Stomach smooth muscle (tissue), 2 donors: ENCODE results near the gene PLEKHO1.

Experiments
- H3K27ac ChIP-seq: one replicate; pipeline ENCODE4 v1.7.0; 2013; ENCODE audit warnings: mild to moderate bottlenecking, low read length, inconsistent platforms
- H3K27me3 ChIP-seq, 2 donors: one replicate each; pipeline ENCODE4 v1.7.0; 2013; ENCODE audit warnings: low read length in 2 of 2; ENCODE audit not compliant: insufficient read depth in 2 of 2, control insufficient read depth in 1 of 2
- H3K36me3 ChIP-seq, 2 donors: one replicate each; pipeline ENCODE4 v1.7.0; 2013; ENCODE audit warnings: low read length in 2 of 2; ENCODE audit not compliant: control insufficient read depth in 2 of 2, insufficient read depth in 2 of 2
- H3K4me1 ChIP-seq: one replicate; pipeline ENCODE4 v1.7.0; 2013; ENCODE audit warnings: low read length; ENCODE audit not compliant: control insufficient read depth, insufficient read depth
- H3K4me3 ChIP-seq, 2 donors: one replicate each; pipeline ENCODE4 v1.7.0; 2013; ENCODE audit warnings: low read length in 2 of 2
- H3K9ac ChIP-seq, 2 donors: one replicate each; pipeline ENCODE4 v1.7.0; 2013; ENCODE audit warnings: low read length in 2 of 2, mild to moderate bottlenecking in 1 of 2
- H3K9me3 ChIP-seq, 2 donors: one replicate each; pipeline ENCODE4 v1.7.0; 2013; ENCODE audit warnings: low read length in 2 of 2; ENCODE audit not compliant: control insufficient read depth in 2 of 2
- donor health status: healthy.
- donor health status: Pancreatic carcinoma.

Gene PLEKHO1

DNA sequence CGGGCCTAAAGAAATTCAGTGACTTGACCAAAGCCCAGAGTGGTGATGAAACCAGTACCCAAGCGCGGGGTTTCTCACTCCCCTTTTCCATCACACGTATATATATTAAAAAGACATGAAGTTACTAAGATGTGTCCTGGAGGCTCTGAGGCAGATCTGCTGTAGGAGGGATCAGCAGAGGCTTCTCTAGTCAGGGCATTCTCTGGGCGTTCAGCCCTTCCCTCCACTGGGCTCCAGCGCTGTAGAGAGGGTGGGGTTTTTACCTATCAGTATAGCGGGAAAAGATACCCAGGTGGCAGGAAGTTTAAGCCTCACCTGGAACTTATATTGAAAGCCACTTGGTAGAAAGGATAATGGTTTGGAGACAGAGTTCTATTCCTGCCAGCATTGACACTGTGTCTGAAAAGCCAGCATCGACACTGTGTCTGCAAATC is 862 bp upstream of the PLEKHO1 start:
- H3K4me1 ChIP-seq: peaks cover 26% of the 10 kb centered on the region
- peak overlapping the region; percentile 92 to 98 for H3K9ac ChIP-seq
- no peaks in the 10 kb centered on the region for H3K9me3 ChIP-seq
- H3K36me3 ChIP-seq: peaks cover 20 to 23% of the 10 kb centered on the region in 2 donors
- peak overlapping the region; percentile 98 for H3K27ac ChIP-seq
- H3K4me3 ChIP-seq: peak overlapping the region; percentile 81 to 94
- H3K27me3 ChIP-seq: no peaks in the 10 kb centered on the region

DNA sequence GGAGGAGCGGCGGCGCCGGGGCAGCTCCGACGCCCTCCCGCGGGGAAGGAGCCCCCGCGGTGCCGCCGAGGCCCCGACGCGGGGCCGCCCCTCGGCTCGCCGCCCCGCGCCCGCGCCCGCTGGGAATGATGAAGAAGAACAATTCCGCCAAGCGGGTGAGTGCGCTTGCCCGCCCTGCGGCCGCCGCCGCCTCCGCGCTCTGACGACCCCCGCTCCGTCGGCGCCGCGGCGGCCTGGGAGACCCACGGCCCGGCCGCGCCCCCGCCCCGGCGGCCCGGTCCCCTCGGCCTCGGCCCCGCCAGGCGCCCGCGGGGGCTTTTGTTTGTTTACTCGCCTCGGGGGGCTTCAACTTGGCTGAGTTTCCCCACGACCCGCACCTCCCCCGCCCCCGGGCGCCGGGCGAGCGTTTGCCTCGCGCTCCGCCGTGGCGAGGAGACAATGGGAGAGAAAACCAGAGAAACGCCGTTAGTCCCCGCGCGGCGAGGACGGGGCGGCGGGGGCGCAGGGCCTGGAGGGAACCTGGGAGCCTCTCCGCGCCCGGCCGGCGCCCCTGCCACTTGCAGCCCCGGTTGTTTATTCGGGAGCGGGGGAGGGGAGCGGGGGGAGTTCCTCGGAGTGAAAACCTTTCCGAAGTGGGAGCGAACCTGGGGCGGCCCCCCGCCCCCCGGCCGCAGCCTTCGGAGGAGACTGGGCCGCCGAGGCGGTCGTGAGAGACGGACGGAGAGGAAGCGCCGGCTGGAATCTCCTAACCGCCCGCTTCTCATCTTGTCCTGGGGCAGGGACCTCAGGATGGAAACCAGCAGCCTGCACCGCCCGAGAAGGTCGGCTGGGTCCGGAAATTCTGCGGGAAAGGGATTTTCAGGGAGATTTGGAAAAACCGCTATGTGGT is 661 bp downstream of the PLEKHO1 start:
- Histone ChIP-seq H3K27me3 (no peaks in the 10 kb centered on the region), H3K9ac (peak overlapping the region; percentile 97 to 100), H3K4me3 (peak overlapping the region; percentile 81 to 94), H3K36me3 (peaks cover 31 to 32% of the 10 kb centered on the region in 2 donors), H3K9me3 (no peaks in the 10 kb centered on the region), H3K27ac (peak overlapping the region; percentile 99), H3K4me1 (peaks cover 41% of the 10 kb centered on the region)

DNA sequence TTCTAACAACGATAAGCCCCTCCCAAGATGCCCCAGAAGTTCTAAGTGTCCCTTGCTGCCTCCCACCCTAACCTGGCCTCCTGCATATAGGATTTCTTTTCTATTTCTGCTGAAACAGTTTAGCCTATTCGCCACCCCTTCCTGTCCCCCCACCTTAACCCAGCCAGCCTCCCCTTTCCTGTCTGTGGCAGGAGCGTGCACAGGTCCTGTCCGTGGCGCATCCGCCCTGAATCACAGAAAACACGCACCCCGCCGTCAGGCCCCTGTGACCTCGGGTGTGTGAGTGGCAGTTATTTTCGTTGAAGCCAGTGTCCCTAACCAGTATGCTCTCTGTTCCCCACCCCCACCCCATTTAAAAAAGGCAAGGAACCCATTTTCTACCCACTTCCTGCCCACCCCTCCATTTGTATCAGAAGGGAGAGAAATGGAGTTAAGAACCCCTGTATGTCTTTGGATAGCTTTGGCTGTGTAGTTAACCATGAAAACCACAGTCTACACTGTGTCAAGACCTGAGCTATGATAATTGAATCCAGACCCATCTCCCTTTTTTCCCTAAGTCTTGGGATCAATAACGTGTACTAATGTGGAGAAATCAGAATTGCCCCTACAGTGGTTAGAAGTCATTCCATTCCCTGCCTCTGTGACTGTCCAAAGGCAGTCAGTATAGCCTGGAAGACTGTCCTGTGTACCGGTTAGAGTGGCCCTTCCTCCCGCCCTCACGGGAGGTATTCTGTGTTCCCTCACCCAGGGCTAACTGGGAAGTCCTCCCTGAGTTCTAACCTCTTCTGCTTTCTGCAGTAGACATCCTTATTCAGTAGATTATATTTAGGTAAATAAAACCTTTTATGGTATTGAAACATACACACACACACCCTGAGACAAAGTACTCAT is 1.8 kb downstream of the PLEKHO1 start:
- peak overlapping the region; percentile 97 to 100 for H3K9ac ChIP-seq
- peaks cover 42 to 44% of the 10 kb centered on the region in 2 donors for H3K36me3 ChIP-seq
- H3K27me3 ChIP-seq: no peaks in the 10 kb centered on the region
- peaks cover 51% of the 10 kb centered on the region for H3K4me1 ChIP-seq
- H3K4me3 ChIP-seq: peak overlapping the region; percentile 81 to 94
- no peaks in the 10 kb centered on the region for H3K9me3 ChIP-seq
- H3K27ac ChIP-seq: peak overlapping the region; percentile 99

DNA sequence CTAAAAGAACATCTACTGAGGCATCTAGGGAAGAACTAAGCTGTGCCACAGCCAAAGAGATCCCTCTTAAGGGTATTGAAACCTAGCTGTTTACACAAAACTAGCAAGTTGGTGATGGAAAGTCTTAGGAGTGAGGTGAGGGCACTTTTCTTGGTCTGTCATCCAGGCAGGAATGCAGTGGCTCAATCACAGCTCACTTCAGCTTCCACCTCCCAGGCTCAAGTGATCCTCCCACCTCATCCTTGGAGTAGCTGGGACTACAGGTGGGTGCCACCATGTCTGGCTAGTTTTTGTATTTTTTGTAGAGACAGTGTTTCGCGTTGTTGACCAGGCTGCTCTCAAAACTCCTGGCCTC is 2.4 kb downstream of the PLEKHO1 start:
- Histone ChIP-seq H3K9me3 (no peaks in the 10 kb centered on the region), H3K27me3 (no peaks in the 10 kb centered on the region), H3K36me3 (peaks cover 48 to 50% of the 10 kb centered on the region in 2 donors), H3K4me3 (peak overlapping the region; percentile 81 to 94), H3K4me1 (peaks cover 53% of the 10 kb centered on the region), H3K9ac (peak overlapping the region; percentile 77 to 97), H3K27ac (peak overlapping the region; percentile 99)

DNA sequence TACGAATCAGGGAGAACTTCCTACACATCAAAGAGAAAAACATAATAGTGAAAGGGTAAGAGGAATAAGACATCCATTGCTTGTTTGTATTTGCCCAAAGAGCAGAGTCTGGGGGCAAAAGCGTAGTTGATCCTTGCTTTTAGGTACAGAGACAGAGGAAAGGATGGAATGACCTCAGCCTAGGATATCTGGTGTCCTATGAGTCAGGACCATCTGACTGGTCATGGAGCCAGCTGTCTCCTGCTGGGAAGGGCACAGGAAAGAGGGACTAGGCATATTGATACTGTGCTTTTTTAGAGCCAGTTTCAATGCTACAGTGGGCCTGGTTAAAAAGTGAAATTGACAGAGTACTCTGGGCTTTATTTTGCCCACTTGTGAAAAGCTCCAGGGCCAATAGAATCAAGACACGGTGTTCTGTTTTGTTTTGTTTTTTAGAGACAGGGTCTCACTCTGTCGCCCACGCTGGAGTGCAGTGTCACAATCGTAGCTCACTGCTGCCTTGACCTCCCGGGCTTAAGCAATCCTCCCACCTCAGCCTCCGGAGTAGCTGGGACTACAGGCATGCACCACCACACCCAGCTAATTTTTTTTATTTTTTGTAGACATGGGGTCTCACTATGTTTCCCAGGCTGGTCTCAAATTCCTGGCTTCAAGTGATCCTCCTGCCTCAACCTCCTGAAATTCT is 3.2 kb downstream of the PLEKHO1 start:
- Histone ChIP-seq H3K9ac (peak overlapping the region; percentile 77 to 97), H3K9me3 (no peaks in the 10 kb centered on the region), H3K27ac (peak overlapping the region; percentile 99), H3K36me3 (peaks cover 56 to 58% of the 10 kb centered on the region in 2 donors), H3K4me1 (peaks cover 55% of the 10 kb centered on the region), H3K4me3 (peak overlapping the region; percentile 81 to 94), H3K27me3 (no peaks in the 10 kb centered on the region)

DNA sequence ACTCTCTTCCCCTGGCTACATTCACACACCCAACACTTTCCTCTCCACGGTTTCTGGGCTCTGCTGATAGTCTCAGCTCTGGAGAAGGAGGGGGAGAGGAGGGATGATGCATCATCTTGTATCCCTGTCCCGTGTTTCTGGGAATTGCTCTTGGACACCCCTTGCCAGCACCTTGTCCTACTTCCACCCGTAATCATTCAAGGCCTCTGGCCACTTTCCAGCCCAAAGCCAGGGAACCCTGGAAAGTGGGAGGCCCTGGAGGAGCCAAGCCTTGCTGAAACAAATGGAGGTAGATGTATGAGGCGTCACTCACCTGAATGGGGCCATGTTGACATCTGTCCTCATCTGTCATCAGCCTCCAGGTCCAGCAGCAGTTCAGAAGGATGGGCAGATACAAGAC is 4.4 kb downstream of the PLEKHO1 start:
- H3K27me3 ChIP-seq: no peaks in the 10 kb centered on the region

DNA sequence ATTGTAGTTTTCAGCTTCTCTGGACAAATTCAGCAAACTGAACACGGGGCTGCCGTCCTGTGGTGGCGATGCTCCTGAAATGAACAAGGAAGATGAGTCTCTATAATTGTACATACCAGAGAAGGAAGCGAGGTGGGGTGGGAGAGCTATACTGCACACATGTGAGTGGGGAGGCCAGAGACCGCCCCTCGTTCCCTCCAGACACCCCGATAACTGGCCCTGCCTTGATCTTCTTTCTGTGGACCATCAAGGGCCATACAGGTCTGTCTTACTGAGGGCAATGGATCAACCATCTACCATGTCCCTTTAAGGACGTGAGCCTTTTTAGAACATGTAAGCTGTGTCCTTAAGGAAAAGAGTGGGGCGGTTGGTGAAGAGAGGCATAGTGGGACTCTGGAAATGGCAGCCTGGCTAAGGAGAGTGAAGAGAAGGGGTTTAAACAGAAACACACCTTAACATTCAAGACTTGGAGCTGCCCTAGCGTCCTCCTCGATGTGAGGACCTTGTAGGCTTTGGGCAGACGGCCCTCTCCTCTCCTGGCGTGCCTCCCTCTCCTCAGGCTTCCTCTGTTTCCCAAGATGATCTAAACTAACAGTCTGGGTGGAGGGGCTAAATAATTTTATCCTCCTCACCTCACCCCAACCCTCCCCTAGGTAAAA is 5.8 kb downstream of the PLEKHO1 start:
- no peaks in the 10 kb centered on the region for H3K9me3 ChIP-seq
- peaks cover 72 to 77% of the 10 kb centered on the region in 2 donors for H3K36me3 ChIP-seq
- H3K4me1 ChIP-seq: peaks cover 80% of the 10 kb centered on the region
- no peaks in the 10 kb centered on the region for H3K27me3 ChIP-seq
- H3K9ac ChIP-seq: peak overlapping the region; percentile 78 to 97
- peak overlapping the region; percentile 55 to 94 for H3K4me3 ChIP-seq
- peak overlapping the region; percentile 99 for H3K27ac ChIP-seq

More for the DNA sequence above, 4.4 kb downstream of the PLEKHO1 start:
- Histone ChIP-seq H3K36me3 (peaks cover 65 to 69% of the 10 kb centered on the region in 2 donors), H3K9me3 (no peaks in the 10 kb centered on the region), H3K4me3 (peak overlapping the region; percentile 55 to 94), H3K4me1 (peaks cover 67% of the 10 kb centered on the region), H3K27ac (peak overlapping the region; percentile 99), H3K9ac (peak overlapping the region; percentile 78 to 97)

DNA sequence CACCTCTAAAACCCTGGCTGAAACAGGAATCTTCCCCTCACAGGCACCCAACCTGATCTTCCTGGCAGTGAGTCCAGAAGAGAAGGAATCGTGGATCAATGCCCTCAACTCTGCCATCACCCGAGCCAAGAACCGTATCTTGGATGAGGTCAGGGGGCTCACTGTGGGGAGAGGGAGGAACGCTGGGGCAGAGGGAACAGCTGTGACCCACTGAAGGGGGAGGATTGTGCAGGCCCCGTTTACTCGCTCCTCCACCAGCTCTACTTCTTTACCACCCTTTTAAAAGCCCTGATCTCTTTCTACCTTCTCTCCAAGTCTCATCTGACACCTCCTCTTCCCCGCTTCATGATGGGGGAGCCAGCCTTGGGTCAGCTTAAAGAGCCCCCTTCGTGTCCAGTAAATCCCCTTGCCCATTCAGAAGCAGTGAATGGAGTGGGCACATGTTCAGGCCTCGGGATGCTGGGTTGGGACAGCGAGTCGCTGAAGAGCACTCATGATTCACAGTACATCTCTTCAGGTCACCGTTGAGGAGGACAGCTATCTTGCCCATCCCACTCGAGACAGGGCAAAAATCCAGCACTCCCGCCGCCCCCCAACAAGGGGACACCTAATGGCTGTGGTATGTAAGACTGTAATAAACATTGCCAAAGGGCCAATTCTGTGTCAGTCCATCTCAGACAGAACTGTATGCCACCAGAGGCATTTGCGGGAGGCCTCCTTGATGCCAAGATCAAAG is 7.3 kb downstream of the PLEKHO1 start:
- Histone ChIP-seq H3K9ac (peak overlapping the region in 1 of 2 donors; percentile 97), H3K4me1 (peaks cover 94% of the 10 kb centered on the region)

DNA sequence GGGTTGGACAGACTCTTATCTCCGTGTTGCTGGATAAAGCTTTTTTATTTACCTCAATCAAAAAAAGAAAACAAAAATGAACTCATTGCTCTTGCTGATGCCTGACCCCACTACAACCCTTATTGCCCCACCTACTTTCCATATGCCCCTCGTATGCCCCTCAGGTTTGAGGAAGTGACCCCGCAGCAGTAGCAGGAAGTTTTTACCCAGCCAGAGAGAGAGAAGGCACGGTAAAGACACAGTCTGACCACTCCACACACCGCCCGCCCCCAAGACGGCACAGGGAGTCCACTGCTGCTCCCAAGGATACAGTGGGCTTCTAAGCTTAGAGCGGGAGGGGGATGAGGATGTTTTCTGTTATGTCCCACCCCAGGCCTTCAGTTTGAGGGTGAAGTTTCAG is 9.8 kb downstream of the PLEKHO1 start:
- peaks cover 48 to 53% of the 10 kb centered on the region in 2 donors for H3K36me3 ChIP-seq
- peaks cover 92% of the 10 kb centered on the region for H3K4me1 ChIP-seq
- H3K27me3 ChIP-seq: no peaks in the 10 kb centered on the region
- H3K27ac ChIP-seq: peak overlapping the region; percentile 99
- H3K9me3 ChIP-seq: no peaks in the 10 kb centered on the region
- H3K9ac ChIP-seq: peak overlapping the region in 1 of 2 donors; percentile 23
- peak overlapping the region in 1 of 2 donors; percentile 44 for H3K4me3 ChIP-seq

More for the DNA sequence above, 7.3 kb downstream of the PLEKHO1 start:
- Histone ChIP-seq H3K4me3 (peak overlapping the region in 1 of 2 donors; percentile 22), H3K27me3 (no peaks in the 10 kb centered on the region), H3K9me3 (no peaks in the 10 kb centered on the region), H3K36me3 (peaks cover 65 to 67% of the 10 kb centered on the region in 2 donors), H3K27ac (peak overlapping the region; percentile 99)
